Caco-2 (cell line): ENCODE results near the gene BCL2. TPM values are rescaled to one million over a fixed set of nuclear protein-coding genes. Genes with fewer than 3 reads are reported as not detected.

Source experiments
- BruUV-seq: library from RNA; stranded (reverse); fragments of 400-500 nt; replicated peaks from 2 replicates; lab custom pipeline; 2021; lab: Mats Ljungman, UMichigan
- CTCF ChIA-PET: fragments of 300-600 bp; sonication (Branson Sonifier 250); formaldehyde crosslinking; loops from one replicate; lab custom pipeline; 2022; ENCODE audit warnings: antibody characterized with exemption; lab: Charles Lee
- POLR2A ChIA-PET: fragments of 300-600 bp; sonication (Branson Sonifier 250); formaldehyde crosslinking; loops from one replicate; lab custom pipeline; 2022; ENCODE audit warnings: antibody characterized with exemption; lab: Charles Lee
- DNase-seq, 2 experiments: peaks; one replicate each; pipeline versions ENCODE4 v3.0.0 to v3.0.0-alpha.2; 2020 to 2022
- H3K27me3 ChIP-seq: replicated peaks from 2 replicates; pipeline ENCODE4 v1.6.0; 2011; ENCODE audit warnings: low read length; ENCODE audit not compliant: control insufficient read depth, insufficient read depth
- H3K36me3 ChIP-seq: 2 replicates; pipeline ENCODE4 v1.5.1; 2011; ENCODE audit warnings: low read length; ENCODE audit not compliant: control insufficient read depth, insufficient read depth
- H3K4me1 ChIP-seq: fragments of 250-450 bp; sonication (Bioruptor Pico); 2 replicates; pipeline ENCODE4 v1.5.1; 2020; ENCODE audit warnings: mild to moderate bottlenecking
- H3K4me3 ChIP-seq: 2 replicates; pipeline ENCODE4 v1.5.1; 2011; ENCODE audit warnings: low read depth, mild to moderate bottlenecking, control low read depth, low read length
- H3K9me3 ChIP-seq: fragments of 250-450 bp; sonication (Bioruptor Pico); 2 replicates; pipeline ENCODE4 v1.5.1; 2020; ENCODE audit warnings: mild to moderate bottlenecking, moderate library complexity
- H3K27ac Mint-ChIP-seq: one replicate; pipeline ENCODE4 v1.8.0; 2022; ENCODE audit warnings: mixed read lengths; ENCODE audit not compliant: unreplicated experiment
- H3K27me3 Mint-ChIP-seq: one replicate; pipeline ENCODE4 v1.8.0; 2022; ENCODE audit warnings: mixed read lengths; ENCODE audit not compliant: insufficient read depth, unreplicated experiment
- H3K36me3 Mint-ChIP-seq: one replicate; pipeline ENCODE4 v1.8.0; 2022; ENCODE audit warnings: mild to moderate bottlenecking, mixed read lengths; ENCODE audit not compliant: insufficient read depth, unreplicated experiment
- H3K4me1 Mint-ChIP-seq: one replicate; pipeline ENCODE4 v1.8.0; 2022; ENCODE audit warnings: low read depth, mixed read lengths; ENCODE audit not compliant: unreplicated experiment
- H3K4me3 Mint-ChIP-seq: one replicate; pipeline ENCODE4 v1.8.0; 2022; ENCODE audit warnings: mild to moderate bottlenecking, moderate library complexity, mixed read lengths; ENCODE audit not compliant: unreplicated experiment
- H3K9me3 Mint-ChIP-seq: one replicate; pipeline ENCODE4 v1.8.0; 2022; ENCODE audit warnings: mixed read lengths; ENCODE audit not compliant: unreplicated experiment
- intact Hi-C: fragments of 100-400 bp; cut with micrococcal nuclease; formaldehyde crosslinking; loops from one replicate; pipeline ENCODE4 v1.10.0; 2022; ENCODE audit not compliant: unreplicated experiment
- total RNA-seq: library from RNA; stranded (reverse); gene quantifications from 2 replicates; pipeline ENCODE4 v1.2.3, GENCODE V29; 2022
- TF ChIP-seq, protein P1 (sequence below), 2 experiments: fragments of 200-600 bp in 1 of 2; IDR thresholded peaks; 1 replicate in 1 of 2; 2 replicates in 1 of 2; pipeline versions ENCODE4 v1.5.1 to v1.8.0; 2011 to 2022; ENCODE audit warnings: antibody characterized with exemption in 1 of 2, control low read depth in 1 of 2, inconsistent platforms in 1 of 2, low read depth in 1 of 2, low read length in 1 of 2, mild to moderate bottlenecking in 1 of 2, moderate library complexity in 1 of 2; ENCODE audit not compliant: insufficient read depth in 1 of 2, severe bottlenecking in 1 of 2, unreplicated experiment in 1 of 2

The BCL2 gene
- total RNA-seq, 1 experiment from 2014 or later: 6.5 TPM

DNA sequence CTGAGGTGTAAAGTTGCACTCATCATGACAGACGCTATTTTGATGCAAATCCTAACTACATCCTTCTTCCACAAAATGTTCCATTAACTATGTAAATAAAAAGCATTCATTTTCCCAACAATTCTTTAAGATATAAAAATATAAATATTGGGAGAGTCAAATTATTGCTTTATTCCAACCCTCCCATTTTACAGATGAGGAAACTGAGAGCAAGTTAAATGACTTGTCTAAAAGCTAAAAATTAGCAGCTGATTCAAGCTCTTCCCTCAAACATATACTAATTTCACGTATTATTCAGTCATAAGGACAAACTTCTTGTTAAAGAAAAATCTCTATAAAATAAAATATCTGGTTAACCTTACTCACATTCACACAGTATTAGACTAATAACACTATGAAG, 30.7 kb upstream of the BCL2 start:
- DNase-seq: no peak
- H3K36me3 ChIP-seq: no peaks in the 10 kb centered on the region
- CTCF ChIA-PET: no interaction called here
- Mint-ChIP-seq H3K36me3 (peaks cover 32% of the 10 kb centered on the region), H3K4me1 (no peaks in the 10 kb centered on the region), H3K27me3 (no peaks in the 10 kb centered on the region), H3K9me3 (no peaks in the 10 kb centered on the region), H3K27ac (no peak overlapping the region), H3K4me3 (no peak overlapping the region)
- no peaks in the 10 kb centered on the region for H3K4me1 ChIP-seq
- H3K9me3 ChIP-seq: no peaks in the 10 kb centered on the region
- H3K27me3 ChIP-seq: no peaks in the 10 kb centered on the region
- no TSS peak for BruUV-seq
- intact Hi-C loops: no loop called here
- TF ChIP-seq, protein P1, sequence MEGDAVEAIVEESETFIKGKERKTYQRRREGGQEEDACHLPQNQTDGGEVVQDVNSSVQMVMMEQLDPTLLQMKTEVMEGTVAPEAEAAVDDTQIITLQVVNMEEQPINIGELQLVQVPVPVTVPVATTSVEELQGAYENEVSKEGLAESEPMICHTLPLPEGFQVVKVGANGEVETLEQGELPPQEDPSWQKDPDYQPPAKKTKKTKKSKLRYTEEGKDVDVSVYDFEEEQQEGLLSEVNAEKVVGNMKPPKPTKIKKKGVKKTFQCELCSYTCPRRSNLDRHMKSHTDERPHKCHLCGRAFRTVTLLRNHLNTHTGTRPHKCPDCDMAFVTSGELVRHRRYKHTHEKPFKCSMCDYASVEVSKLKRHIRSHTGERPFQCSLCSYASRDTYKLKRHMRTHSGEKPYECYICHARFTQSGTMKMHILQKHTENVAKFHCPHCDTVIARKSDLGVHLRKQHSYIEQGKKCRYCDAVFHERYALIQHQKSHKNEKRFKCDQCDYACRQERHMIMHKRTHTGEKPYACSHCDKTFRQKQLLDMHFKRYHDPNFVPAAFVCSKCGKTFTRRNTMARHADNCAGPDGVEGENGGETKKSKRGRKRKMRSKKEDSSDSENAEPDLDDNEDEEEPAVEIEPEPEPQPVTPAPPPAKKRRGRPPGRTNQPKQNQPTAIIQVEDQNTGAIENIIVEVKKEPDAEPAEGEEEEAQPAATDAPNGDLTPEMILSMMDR (IDR thresholded peaks at IDR 0.05; ENCODE audit: insufficient read depth in 1 of 2, low read depth in 1 of 2, low read length in 1 of 2, severe bottlenecking in 1 of 2, unreplicated experiment in 1 of 2): no peak
- H3K4me3 ChIP-seq: no peak overlapping the region
- POLR2A ChIA-PET: no interaction called here

DNA sequence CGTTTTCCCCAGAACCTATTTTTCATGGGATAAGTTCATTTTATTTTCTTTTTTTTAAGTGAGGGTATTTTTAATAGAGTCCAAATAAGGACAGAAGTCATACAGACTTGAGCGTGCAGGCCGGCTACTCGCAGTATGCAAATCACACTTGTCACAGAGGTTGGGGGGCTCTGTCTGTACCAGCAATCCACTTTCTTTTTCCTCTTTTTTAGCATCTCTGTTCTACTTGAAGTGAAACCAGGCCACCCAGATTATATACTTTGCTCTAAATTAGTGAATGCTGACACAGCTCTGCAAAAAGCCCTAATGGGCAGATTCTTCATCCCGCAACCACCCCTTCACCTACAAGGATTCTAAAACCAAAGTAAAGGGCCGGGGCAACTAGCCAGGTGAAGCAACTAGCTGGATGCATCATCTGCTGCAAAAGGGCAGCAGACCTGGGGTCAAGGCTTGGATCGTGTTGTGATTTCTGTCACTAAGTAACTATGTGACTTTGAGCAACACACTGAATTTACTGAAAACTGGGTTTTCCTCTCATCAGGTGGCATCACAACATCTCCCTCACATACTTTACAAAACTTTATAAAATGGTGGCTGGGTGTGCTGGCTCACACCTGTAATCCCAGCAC, 29.1 kb upstream of the BCL2 start:
- no peaks in the 10 kb centered on the region for H3K9me3 ChIP-seq
- H3K27ac Mint-ChIP-seq: no peak overlapping the region
- DNase-seq: no peak
- BruUV-seq: no TSS peak
- H3K9me3 Mint-ChIP-seq: no peaks in the 10 kb centered on the region
- TF ChIP-seq, protein P1 (IDR thresholded peaks at IDR 0.05; ENCODE audit: insufficient read depth in 1 of 2, low read depth in 1 of 2, low read length in 1 of 2, severe bottlenecking in 1 of 2, unreplicated experiment in 1 of 2): no peak
- H3K4me3 ChIP-seq: no peak overlapping the region
- H3K4me1 Mint-ChIP-seq: no peaks in the 10 kb centered on the region
- intact Hi-C loops: no loop called here
- no peak overlapping the region for H3K4me3 Mint-ChIP-seq
- no peaks in the 10 kb centered on the region for H3K27me3 Mint-ChIP-seq
- no peaks in the 10 kb centered on the region for H3K36me3 ChIP-seq
- POLR2A ChIA-PET: no interaction called here
- CTCF ChIA-PET: no interaction called here
- H3K4me1 ChIP-seq: no peaks in the 10 kb centered on the region
- peaks cover 37% of the 10 kb centered on the region for H3K36me3 Mint-ChIP-seq
- no peaks in the 10 kb centered on the region for H3K27me3 ChIP-seq

DNA sequence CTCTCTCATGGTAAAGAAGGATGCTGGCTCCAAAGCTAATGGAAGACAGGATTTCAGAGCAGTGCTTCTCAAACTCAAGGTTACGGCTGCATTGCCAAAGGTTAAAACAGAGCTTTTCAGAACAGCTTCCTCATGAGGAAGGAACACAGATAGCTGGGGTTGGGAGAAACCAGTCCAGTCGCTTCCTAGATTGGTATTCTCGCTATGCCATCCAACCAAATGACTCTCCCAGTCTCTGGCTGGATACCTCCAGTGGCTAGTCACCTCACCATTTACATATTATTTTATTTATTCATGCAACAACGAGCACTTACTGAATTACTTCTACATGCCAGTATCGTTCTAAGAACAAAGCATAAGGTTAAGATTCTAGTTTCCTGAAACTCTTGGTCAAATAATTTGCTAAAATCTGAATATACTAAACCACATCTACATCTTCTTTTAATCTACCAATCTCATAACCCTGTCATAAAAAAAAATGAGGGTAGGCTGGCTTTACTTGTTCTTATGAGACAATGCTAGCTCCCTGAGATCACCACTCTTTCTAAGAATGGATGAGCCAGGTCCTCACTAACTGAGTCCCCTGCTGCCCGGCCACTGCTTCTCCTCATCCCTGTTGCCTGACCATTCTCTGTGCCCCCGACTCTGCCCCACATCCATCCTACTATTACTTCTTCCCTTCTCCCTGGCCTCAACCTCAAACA, 27.1 kb upstream of the BCL2 start:
- Mint-ChIP-seq H3K4me3 (no peak overlapping the region), H3K27me3 (no peaks in the 10 kb centered on the region), H3K36me3 (peaks cover 38% of the 10 kb centered on the region), H3K4me1 (no peaks in the 10 kb centered on the region), H3K27ac (no peak overlapping the region), H3K9me3 (no peaks in the 10 kb centered on the region)
- TF ChIP-seq, protein P1 (IDR thresholded peaks at IDR 0.05; ENCODE audit: insufficient read depth in 1 of 2, low read depth in 1 of 2, low read length in 1 of 2, severe bottlenecking in 1 of 2, unreplicated experiment in 1 of 2): no peak
- POLR2A ChIA-PET: no interaction called here
- Histone ChIP-seq H3K27me3 (no peaks in the 10 kb centered on the region), H3K4me1 (no peaks in the 10 kb centered on the region), H3K4me3 (no peak overlapping the region), H3K36me3 (no peaks in the 10 kb centered on the region), H3K9me3 (no peaks in the 10 kb centered on the region)
- no peak for DNase-seq
- no TSS peak for BruUV-seq
- CTCF ChIA-PET: no interaction called here
- intact Hi-C loops: no loop called here
